ENCODE measurements around the gene TMEM69. TPM values are rescaled to one million over a fixed set of nuclear protein-coding genes. Genes with fewer than 3 reads are reported as not detected.
"Not testable (repeated sequence)": the region's sequence is repeated elsewhere in the genome, so short reads cannot be mapped to it uniquely, and the experiment has no call there.

Gene TMEM69
- total RNA-seq, 4 donors from 2014 or later, result 6.6 to 27.5 (median 22.8) TPM

- no peaks in the 10 kb centered on the region for H3K36me3 ChIP-seq
- no peak overlapping the region for H3K4me3 ChIP-seq
- no peak overlapping the region for H3K27ac ChIP-seq
- H3K27me3 ChIP-seq, result no peaks in the 10 kb centered on the region
- H3K9me3 ChIP-seq, result no peaks in the 10 kb centered on the region
- no peak for DNase-seq
- H3K4me1 ChIP-seq, result peaks cover 0 to 24% (median 0%) of the 10 kb centered on the region in 4 donors
- TF ChIP-seq POLR2A (IDR thresholded peaks at IDR 0.05), result no peak
- TF ChIP-seq, protein P1, sequence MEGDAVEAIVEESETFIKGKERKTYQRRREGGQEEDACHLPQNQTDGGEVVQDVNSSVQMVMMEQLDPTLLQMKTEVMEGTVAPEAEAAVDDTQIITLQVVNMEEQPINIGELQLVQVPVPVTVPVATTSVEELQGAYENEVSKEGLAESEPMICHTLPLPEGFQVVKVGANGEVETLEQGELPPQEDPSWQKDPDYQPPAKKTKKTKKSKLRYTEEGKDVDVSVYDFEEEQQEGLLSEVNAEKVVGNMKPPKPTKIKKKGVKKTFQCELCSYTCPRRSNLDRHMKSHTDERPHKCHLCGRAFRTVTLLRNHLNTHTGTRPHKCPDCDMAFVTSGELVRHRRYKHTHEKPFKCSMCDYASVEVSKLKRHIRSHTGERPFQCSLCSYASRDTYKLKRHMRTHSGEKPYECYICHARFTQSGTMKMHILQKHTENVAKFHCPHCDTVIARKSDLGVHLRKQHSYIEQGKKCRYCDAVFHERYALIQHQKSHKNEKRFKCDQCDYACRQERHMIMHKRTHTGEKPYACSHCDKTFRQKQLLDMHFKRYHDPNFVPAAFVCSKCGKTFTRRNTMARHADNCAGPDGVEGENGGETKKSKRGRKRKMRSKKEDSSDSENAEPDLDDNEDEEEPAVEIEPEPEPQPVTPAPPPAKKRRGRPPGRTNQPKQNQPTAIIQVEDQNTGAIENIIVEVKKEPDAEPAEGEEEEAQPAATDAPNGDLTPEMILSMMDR (IDR thresholded peaks at IDR 0.05), result no peak
Observed at GRCh38 chr1:45669379-45669778, 18.6 kb upstream of the TMEM69 start.

- H3K4me1 ChIP-seq, result peaks cover 0 to 31% (median 0%) of the 10 kb centered on the region in 4 donors
- no peaks in the 10 kb centered on the region for H3K9me3 ChIP-seq
- no peak for TF ChIP-seq POLR2A (IDR thresholded peaks at IDR 0.05)
- TF ChIP-seq, protein P1 (IDR thresholded peaks at IDR 0.05), result no peak
- H3K36me3 ChIP-seq, result no peaks in the 10 kb centered on the region
- H3K4me3 ChIP-seq, result no peak overlapping the region
- H3K27me3 ChIP-seq, result no peaks in the 10 kb centered on the region
- DNase-seq, result no peak
- no peak overlapping the region for H3K27ac ChIP-seq
Observed at GRCh38 chr1:45669859-45670655, 17.9 kb upstream of the TMEM69 start.

DNA sequence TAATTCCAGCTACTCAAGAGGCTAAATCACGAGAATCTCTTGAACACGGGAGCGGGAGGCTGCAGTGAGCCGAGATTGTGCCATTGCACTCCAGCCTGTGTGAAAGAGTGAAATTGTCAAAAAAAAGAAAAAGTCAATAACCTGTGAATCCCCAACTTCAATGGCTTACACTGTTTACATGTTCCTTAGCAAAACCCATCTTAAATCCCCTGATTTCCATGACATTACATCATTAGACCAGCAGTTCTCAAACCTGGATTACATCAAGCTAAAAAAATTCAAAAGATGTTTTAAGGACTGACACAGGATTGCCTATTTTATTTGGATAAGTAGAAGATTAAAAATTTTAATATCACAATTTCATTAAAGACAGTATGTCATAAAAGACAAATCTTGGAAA lies 14.0 kb upstream of the TMEM69 start:
- Histone ChIP-seq H3K9me3 (no peaks in the 10 kb centered on the region), H3K36me3 (no peaks in the 10 kb centered on the region), H3K27ac (no peak overlapping the region), H3K27me3 (no peaks in the 10 kb centered on the region), H3K4me1 (peaks cover 0 to 55% (median 6%) of the 10 kb centered on the region in 4 donors), H3K4me3 (no peak overlapping the region)
- TF ChIP-seq POLR2A (IDR thresholded peaks at IDR 0.05), result no peak
- TF ChIP-seq, protein P1 (IDR thresholded peaks at IDR 0.05), result no peak
- no peak for DNase-seq

DNA sequence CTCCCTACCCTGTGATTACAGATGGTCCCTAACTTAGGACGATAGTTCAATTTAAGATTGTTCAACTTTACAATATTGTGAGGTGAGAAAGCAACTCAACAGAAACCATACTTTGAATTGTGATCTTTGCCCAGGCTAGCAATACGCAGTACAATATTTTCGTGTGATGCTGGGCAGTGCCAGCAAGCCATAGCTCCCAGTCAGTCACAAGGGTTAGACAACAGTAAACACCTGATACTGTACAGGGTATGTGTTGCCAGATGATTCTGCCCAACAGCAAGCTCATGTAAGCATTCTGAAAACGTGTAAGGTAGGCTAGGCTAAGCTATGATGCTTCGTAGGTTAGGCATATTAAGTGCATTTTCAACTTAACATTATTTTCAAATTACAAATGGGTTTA lies 13.5 kb upstream of the TMEM69 start:
- TF ChIP-seq POLR2A (IDR thresholded peaks at IDR 0.05), result no peak
- TF ChIP-seq, protein P1 (IDR thresholded peaks at IDR 0.05), result no peak
- Histone ChIP-seq H3K36me3 (no peaks in the 10 kb centered on the region), H3K9me3 (no peaks in the 10 kb centered on the region), H3K4me3 (no peak overlapping the region), H3K4me1 (peaks cover 0 to 55% (median 7%) of the 10 kb centered on the region in 4 donors), H3K27ac (peak overlapping the region in 1 of 4 donors; percentile 31), H3K27me3 (no peaks in the 10 kb centered on the region)
- no peak for DNase-seq

- H3K27me3 ChIP-seq, DNase-seq, H3K27ac ChIP-seq, H3K4me3 ChIP-seq, H3K36me3 ChIP-seq, H3K9me3 ChIP-seq: not testable (repeated sequence)
- H3K4me1 ChIP-seq, result peaks cover 0 to 71% (median 10%) of the 10 kb centered on the region in 4 donors
Observed at GRCh38 chr1:45676553-45676952, 11.4 kb upstream of the TMEM69 start.

GRCh38 chr1:45677751-45678245 lies 10.2 kb upstream of the TMEM69 start:
- Histone ChIP-seq H3K4me1 (peaks cover 0 to 84% (median 11%) of the 10 kb centered on the region in 4 donors), H3K4me3 (no peak overlapping the region), H3K9me3 (no peaks in the 10 kb centered on the region), H3K36me3 (no peaks in the 10 kb centered on the region), H3K27ac (no peak overlapping the region), H3K27me3 (no peaks in the 10 kb centered on the region)
- no peak for DNase-seq
- TF ChIP-seq, protein P1 (IDR thresholded peaks at IDR 0.05), result no peak
- no peak for TF ChIP-seq POLR2A (IDR thresholded peaks at IDR 0.05)
